ENCODE results near the gene VPS29.
"Not testable (repeated sequence)": the region's sequence is repeated elsewhere in the genome, so short reads cannot be mapped to it uniquely, and the experiment has no call there.

VPS29 gene

DNA sequence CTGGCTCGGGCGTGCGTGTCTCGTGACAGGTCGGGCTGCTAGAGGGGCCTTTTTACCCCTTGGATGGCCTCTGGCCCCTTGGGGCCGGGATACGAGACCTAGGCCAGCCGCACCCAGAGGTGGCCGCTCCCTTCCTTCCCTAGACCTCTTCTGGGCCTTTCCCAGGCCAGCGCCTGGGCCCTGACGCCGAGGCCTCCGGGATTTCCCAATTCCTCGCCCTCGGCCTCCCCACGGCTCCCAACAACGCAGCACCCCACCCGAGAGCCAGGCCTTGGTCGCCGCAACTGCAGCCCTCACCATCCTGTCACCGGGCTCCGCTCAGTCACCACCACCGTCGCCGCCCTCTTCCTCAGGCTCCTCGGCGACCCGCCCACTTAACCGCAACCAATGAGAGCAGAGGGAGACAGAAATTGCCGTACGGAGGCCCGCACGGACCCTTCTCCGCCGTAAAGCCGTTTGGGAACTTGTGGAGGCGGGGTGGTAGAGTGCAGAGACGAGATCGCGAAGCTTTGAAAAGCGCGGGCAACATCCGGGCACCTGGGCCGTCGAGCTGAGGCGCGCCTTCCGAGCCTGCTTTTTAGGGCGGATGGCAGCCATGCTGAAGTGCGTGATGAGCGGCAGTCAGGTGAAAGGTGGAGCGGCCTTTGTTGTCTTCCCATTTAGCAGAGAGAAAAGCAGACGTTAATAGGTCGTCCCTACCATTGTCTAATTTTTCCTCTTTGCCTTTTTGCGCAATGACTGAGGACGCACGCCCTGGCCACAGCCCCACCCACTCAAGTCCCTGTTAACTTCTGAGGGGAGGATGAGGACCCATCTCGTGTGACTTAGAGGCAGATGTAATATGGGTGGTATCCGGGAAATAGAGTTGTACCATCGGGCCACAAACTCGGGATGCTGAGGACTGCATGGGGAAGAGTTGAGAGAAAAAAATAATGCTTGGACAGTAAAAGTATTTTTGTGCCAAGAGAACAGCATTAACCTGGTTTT, at the start of gene VPS29, which contains the start of gene RAD9B:
Gene VPS29, minus strand, starts transcription at position 360 of the 987 bp plus-strand sequence. Its CDS starts 60 bp downstream, at position 300.
Gene RAD9B, plus strand, starts transcription at position 580 of the 987 bp plus-strand sequence. Its CDS starts 7 bp downstream, at position 587.
- peak; percentile 98 to 99 for DNase-seq (ENCODE audit: low read depth in 2 of 2)

GRCh38 chr12:110550981-110551380, 49.1 kb upstream of the VPS29 start:
- DNase-seq (ENCODE audit: low read depth in 2 of 2), result no peak

- no peak for DNase-seq (ENCODE audit: low read depth in 2 of 2)
Measured at GRCh38 chr12:110549716-110550115, 47.8 kb upstream of the VPS29 start.

GRCh38 chr12:110548678-110549077, 46.8 kb upstream of the VPS29 start:
- no peak for DNase-seq (ENCODE audit: low read depth in 2 of 2)

GRCh38 chr12:110547090-110547489, 45.2 kb upstream of the VPS29 start:
- DNase-seq (ENCODE audit: low read depth in 2 of 2), result no peak

DNA sequence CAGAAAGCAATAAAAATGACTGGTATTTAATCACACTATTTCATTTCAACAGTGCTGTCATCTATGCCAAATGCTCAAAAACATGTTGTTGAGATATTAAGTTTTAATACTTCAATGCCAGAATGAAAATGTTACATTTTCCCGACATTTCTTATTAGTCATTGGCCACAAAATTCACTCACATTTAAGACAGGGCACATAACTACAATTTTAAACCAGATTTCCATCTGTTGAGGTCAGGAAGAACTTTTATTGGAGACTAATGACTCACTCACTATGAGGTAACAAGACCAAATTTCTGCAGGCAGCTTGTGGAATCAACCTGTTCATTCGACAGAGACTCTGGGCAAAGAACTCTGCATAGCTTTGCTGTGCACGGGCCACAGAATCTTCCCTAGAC, 44.4 kb upstream of the VPS29 start:
- DNase-seq (ENCODE audit: low read depth in 2 of 2), result no peak

- no peak for DNase-seq (ENCODE audit: low read depth in 2 of 2)
Measured at GRCh38 chr12:110545812-110546211, 43.9 kb upstream of the VPS29 start.

GRCh38 chr12:110545259-110545658, 43.3 kb upstream of the VPS29 start:
- DNase-seq (ENCODE audit: low read depth in 2 of 2), result not testable (repeated sequence)

DNA sequence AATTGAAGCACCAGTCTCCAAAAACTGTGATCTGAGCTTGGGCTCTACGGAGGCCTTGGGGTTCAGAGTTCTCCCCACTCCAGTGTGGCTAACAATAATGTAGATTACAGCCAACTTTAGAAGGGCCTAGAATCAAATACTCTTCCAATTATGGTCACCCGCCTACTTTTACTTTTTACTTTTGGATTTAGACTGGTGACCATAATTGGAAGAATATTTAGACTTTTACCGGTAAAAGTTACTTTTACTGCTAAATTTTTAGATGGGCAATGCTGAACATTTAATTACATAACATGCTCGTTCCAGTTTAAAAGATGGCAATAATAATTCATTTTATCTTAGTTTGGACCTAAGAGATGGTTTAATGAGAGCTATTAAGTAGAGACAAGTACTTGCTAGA, 42.1 kb upstream of the VPS29 start:
- no peak for DNase-seq (ENCODE audit: low read depth in 2 of 2)

- no peak for DNase-seq (ENCODE audit: low read depth in 2 of 2)
Measured at GRCh38 chr12:110543252-110543959, 41.5 kb upstream of the VPS29 start.

- DNase-seq (ENCODE audit: low read depth in 2 of 2), result no peak
Measured at GRCh38 chr12:110540048-110540447, 38.1 kb upstream of the VPS29 start.

DNA sequence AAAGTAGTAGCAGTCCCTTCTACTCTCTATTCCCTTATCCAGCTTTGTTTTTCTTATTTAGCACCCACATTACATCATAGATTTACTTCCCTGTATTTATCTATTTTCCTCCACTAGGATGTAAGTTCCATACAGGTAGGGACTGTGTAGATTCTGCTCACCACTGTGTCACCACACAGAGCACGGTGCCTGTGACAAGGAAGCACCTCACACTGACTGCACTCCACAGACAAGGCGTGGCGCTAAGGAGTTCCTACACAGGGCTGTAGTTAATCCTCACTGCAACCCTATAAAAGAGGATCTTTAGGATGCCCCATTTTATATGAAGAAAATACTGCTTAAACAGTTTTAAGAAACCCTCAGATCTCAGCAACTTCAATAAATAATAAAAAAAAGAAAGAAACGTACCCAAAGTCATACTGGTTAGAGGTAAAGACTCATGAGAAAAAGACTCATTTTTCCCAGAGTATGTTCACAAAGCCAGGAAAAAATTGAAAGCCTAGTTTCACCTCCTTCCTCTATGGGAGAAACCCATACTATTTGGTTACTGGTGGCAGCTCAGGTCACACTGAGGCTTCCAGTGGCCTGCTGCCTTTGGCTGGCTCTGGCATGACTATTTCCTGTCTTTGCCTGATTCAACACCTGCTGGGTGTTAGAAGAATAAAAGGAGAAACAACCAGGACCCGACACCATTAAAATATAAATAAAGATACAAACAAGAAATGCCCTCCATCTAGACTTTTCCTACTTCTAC, 37.1 kb upstream of the VPS29 start:
- DNase-seq (ENCODE audit: low read depth in 2 of 2), result no peak

DNA sequence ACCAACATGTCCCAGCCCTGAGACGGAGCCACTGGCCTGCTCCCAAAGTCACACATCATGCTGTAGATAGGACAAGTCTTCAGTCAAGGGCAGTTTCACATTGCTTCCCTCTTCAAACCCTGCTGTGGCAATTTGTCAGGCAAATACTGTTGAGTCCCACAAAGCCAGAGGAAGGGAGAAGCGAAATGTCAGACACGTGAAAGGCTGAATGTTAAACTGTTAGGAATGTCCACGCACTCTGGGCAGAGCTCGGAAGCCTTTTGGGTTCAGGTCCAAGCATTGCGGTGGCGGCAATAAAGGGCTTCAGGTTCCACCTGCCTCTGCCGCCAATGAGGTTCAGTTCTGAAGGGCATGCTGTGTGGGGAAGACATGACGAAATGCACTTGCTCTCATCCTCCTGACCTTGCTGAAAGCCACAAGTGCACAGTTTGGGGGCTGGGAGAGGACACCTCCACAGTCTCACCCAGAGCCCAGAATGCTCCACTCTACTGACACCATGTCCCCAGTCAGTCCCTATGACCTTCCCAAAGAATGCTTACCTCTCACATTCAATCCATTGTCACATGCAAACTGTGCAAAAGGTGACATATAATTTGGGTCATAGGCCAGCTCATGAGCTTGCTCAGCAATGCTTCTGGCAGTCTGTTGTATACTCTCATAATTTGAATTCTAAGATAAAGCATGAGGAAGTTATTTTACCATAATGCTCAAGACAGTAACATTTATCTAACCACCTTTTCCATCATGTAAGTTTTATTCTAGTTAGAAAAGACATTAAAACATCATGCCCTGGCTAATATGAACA, 35.9 kb upstream of the VPS29 start:
- no peak for DNase-seq (ENCODE audit: low read depth in 2 of 2)

- DNase-seq (ENCODE audit: low read depth in 2 of 2), result no peak
Measured at GRCh38 chr12:110536834-110537604, 35.1 kb upstream of the VPS29 start.

DNA sequence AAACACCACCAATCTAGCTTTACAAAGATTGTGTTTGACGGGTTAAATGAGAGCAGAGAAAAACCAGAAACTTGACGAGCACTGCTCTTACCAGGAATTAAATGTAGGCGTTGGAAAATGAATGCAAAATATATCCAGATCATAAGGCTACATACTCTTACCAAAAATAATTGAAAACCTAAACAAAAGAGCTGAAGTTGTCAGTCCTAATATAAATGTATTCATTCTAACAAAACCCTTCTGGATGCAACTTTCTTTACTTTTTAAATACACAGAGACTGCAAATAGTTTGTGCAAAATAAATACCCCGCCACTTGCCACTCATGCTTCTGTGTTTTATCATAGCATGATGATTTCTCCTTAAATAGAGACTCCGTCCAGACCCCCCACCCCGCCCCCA, 32.9 kb upstream of the VPS29 start:
- DNase-seq (ENCODE audit: low read depth in 2 of 2), result no peak

GRCh38 chr12:110533607-110534006, 31.7 kb upstream of the VPS29 start:
- DNase-seq (ENCODE audit: low read depth in 2 of 2), result no peak

- DNase-seq (ENCODE audit: low read depth in 2 of 2), result no peak
Measured at GRCh38 chr12:110532644-110533043, 30.7 kb upstream of the VPS29 start.

- no peak for DNase-seq (ENCODE audit: low read depth in 2 of 2)
Measured at GRCh38 chr12:110531741-110532333, 29.9 kb upstream of the VPS29 start.

GRCh38 chr12:110530511-110530910, 28.6 kb upstream of the VPS29 start:
- DNase-seq (ENCODE audit: low read depth in 2 of 2), result no peak

GRCh38 chr12:110528277-110528839, 26.4 kb upstream of the VPS29 start:
- DNase-seq (ENCODE audit: low read depth in 2 of 2), result no peak

Data from stimulated activated CD8-positive, alpha-beta memory T cell treated with anti-CD3 and anti-CD28 coated beads, Interleukin-7, amount 100 ng/mL, for 4 hours (primary cell).